SK-N-SH treated with all-trans-retinoic acid at 6 μM for 48 hours (cell line): ENCODE measurements around the gene COQ2.

Experiments used
- ATAC-seq: fragments of 200-7000 bp; cut with Tn5 transposase; 3 replicates; pipeline ENCODE4 v1.9.1; 2020; ENCODE audit warnings: mild to moderate bottlenecking, moderate library complexity
- ARNTL ChIP-seq: fragments of 450-650 bp; formaldehyde crosslinking; IDR thresholded peaks from 2 replicates; pipeline ENCODE4 v1.5.0; 2020; ENCODE audit warnings: low read depth, mild to moderate bottlenecking, moderate library complexity, borderline replicate concordance
- BACH2 ChIP-seq: fragments of 250-450 bp; sonication (Bioruptor Pico); IDR thresholded peaks from 2 replicates; pipeline ENCODE4 v1.9.0; 2021; ENCODE audit warnings: mild to moderate bottlenecking, borderline replicate concordance
- CSDC2 ChIP-seq: fragments of 250-450 bp; sonication (Bioruptor Pico); IDR thresholded peaks from 2 replicates; pipeline ENCODE4 v1.5.0; 2020; ENCODE audit warnings: mild to moderate bottlenecking, moderate library complexity
- ESRRG ChIP-seq: fragments of 250-450 bp; sonication (Bioruptor Pico); IDR thresholded peaks from 2 replicates; pipeline ENCODE4 v1.6.1; 2021; ENCODE audit warnings: mild to moderate bottlenecking
- GLIS3 ChIP-seq: fragments of 250-450 bp; sonication (Bioruptor Pico); IDR thresholded peaks from 2 replicates; pipeline ENCODE4 v1.5.0; 2020; ENCODE audit warnings: mild to moderate bottlenecking, moderate library complexity
- ISL1 ChIP-seq: fragments of 250-450 bp; sonication (Bioruptor Pico); IDR thresholded peaks from 2 replicates; pipeline ENCODE4 v2.1.2; 2022; ENCODE audit warnings: mild to moderate bottlenecking, moderate library complexity
- OSR1 ChIP-seq: fragments of 250-450 bp; sonication (Bioruptor Pico); IDR thresholded peaks from 2 replicates; pipeline ENCODE4 v1.8.0; 2022; ENCODE audit warnings: moderate library complexity, mild to moderate bottlenecking, inconsistent platforms
- PPARA ChIP-seq: fragments of 250-450 bp; sonication (Bioruptor Pico); IDR thresholded peaks from 2 replicates; pipeline ENCODE4 v1.5.0; 2020; ENCODE audit warnings: mild to moderate bottlenecking, borderline replicate concordance
- RARB ChIP-seq: fragments of 250-450 bp; sonication (Bioruptor Pico); IDR thresholded peaks from 2 replicates; pipeline ENCODE4 v1.8.0; 2021; ENCODE audit warnings: mild to moderate bottlenecking, moderate library complexity
- SNAI2 ChIP-seq: fragments of 250-450 bp; sonication (Bioruptor Pico); IDR thresholded peaks from 2 replicates; pipeline ENCODE4 v1.5.0; 2020; ENCODE audit warnings: mild to moderate bottlenecking, moderate library complexity
- TCF4 ChIP-seq: fragments of 250-450 bp; sonication (Bioruptor Pico); IDR thresholded peaks from 2 replicates; pipeline ENCODE4 v1.8.0; 2021; ENCODE audit warnings: mild to moderate bottlenecking, moderate library complexity, borderline replicate concordance
- TOX ChIP-seq: fragments of 250-450 bp; sonication (Bioruptor Pico); IDR thresholded peaks from 2 replicates; pipeline ENCODE4 v1.8.0; 2021; ENCODE audit warnings: mild to moderate bottlenecking, moderate library complexity, borderline replicate concordance
- ZC3H10 ChIP-seq: fragments of 250-450 bp; sonication (Bioruptor Pico); IDR thresholded peaks from 2 replicates; pipeline ENCODE4 v1.5.1; 2021; ENCODE audit warnings: mild to moderate bottlenecking, moderate library complexity
- ZFP3 ChIP-seq: fragments of 250-450 bp; sonication (Bioruptor Pico); IDR thresholded peaks from 2 replicates; pipeline ENCODE4 v1.5.0; 2020; ENCODE audit warnings: mild to moderate bottlenecking, moderate library complexity
- ZFP30 ChIP-seq: fragments of 450-650 bp; formaldehyde crosslinking; IDR thresholded peaks from 2 replicates; pipeline ENCODE4 v1.5.0; 2022; ENCODE audit warnings: mild to moderate bottlenecking, moderate library complexity
- ZNF565 ChIP-seq: fragments of 450-650 bp; formaldehyde crosslinking; conservative IDR thresholded peaks from 2 replicates; pipeline ENCODE4 v1.5.0; 2020; ENCODE audit warnings: low read depth, mild to moderate bottlenecking, moderate library complexity
- ZNF70 ChIP-seq: fragments of 450-650 bp; formaldehyde crosslinking; IDR thresholded peaks from 2 replicates; pipeline ENCODE4 v1.5.0; 2020; ENCODE audit warnings: mild to moderate bottlenecking, moderate library complexity
- ZNF8 ChIP-seq: fragments of 450-650 bp; formaldehyde crosslinking; IDR thresholded peaks from 2 replicates; pipeline ENCODE4 v1.5.0; 2020; ENCODE audit warnings: mild to moderate bottlenecking, moderate library complexity
- TF ChIP-seq, protein P1 (sequence below): fragments of 250-450 bp; sonication (Bioruptor Pico); IDR thresholded peaks from 2 replicates; pipeline ENCODE4 v1.8.0; 2020; ENCODE audit warnings: mild to moderate bottlenecking, moderate library complexity, borderline replicate concordance
- TF ChIP-seq, protein P2 (sequence below): fragments of 250-450 bp; sonication (Bioruptor Pico); IDR thresholded peaks from 2 replicates; pipeline ENCODE4 v1.5.1; 2020; ENCODE audit warnings: low read depth, mild to moderate bottlenecking, moderate library complexity
- TF ChIP-seq, protein P3 (sequence below): fragments of 250-450 bp; sonication (Bioruptor Pico); IDR thresholded peaks from 2 replicates; pipeline ENCODE4 v1.8.0; 2021; ENCODE audit warnings: low read depth, mild to moderate bottlenecking, moderate library complexity, borderline replicate concordance
- TF ChIP-seq, protein P4 (sequence below): fragments of 250-450 bp; sonication (Bioruptor Pico); IDR thresholded peaks from 2 replicates; pipeline ENCODE4 v1.5.1; 2021; ENCODE audit warnings: mild to moderate bottlenecking, moderate library complexity

The COQ2 gene

DNA sequence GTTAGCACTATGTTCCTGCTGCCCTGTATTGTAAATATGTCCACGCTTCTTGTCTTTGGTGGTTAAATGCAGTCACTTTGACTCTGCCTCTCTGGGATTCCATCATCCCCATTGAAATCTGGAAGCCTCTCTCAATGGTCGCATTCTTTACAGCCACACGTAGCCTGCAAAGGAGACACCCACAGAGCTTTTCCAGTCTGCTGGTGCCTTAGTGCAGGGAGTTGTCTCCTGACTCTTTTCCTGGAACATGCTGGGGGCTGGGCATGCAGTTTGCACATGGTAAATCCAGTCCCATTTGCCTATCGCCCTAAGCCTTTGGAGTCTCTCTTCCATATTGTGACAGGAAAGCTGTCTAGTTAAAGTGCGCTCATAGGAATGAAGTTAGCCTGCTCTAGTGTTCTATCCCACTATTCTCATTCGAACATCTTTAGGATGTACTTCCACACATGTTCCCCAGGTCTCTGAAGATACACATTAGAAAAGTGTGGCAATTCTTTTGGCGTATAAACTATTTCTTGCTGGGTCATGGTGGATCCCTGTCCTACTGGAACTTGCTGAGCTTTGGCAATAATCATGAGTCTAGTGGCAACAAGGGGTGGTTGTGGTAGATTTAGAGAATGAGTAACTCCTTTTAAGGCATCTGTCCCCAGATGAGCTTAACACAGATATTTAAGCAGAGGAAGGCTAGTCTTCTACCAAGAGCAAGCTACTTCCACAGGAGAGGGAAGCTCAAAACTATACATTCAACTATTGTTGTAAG lies 33.7 kb downstream of the COQ2 start:
- TF ChIP-seq, protein P1, sequence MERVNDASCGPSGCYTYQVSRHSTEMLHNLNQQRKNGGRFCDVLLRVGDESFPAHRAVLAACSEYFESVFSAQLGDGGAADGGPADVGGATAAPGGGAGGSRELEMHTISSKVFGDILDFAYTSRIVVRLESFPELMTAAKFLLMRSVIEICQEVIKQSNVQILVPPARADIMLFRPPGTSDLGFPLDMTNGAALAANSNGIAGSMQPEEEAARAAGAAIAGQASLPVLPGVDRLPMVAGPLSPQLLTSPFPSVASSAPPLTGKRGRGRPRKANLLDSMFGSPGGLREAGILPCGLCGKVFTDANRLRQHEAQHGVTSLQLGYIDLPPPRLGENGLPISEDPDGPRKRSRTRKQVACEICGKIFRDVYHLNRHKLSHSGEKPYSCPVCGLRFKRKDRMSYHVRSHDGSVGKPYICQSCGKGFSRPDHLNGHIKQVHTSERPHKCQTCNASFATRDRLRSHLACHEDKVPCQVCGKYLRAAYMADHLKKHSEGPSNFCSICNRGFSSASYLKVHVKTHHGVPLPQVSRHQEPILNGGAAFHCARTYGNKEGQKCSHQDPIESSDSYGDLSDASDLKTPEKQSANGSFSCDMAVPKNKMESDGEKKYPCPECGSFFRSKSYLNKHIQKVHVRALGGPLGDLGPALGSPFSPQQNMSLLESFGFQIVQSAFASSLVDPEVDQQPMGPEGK (CRISPR knock-in tag) = no peak
- no peak for TF ChIP-seq TOX (CRISPR knock-in tag)
- no peak for TF ChIP-seq ZNF565 (CRISPR knock-in tag)
- no peak for TF ChIP-seq TCF4 (CRISPR knock-in tag)
- no peak for TF ChIP-seq SNAI2
- ATAC-seq = no peak

DNA sequence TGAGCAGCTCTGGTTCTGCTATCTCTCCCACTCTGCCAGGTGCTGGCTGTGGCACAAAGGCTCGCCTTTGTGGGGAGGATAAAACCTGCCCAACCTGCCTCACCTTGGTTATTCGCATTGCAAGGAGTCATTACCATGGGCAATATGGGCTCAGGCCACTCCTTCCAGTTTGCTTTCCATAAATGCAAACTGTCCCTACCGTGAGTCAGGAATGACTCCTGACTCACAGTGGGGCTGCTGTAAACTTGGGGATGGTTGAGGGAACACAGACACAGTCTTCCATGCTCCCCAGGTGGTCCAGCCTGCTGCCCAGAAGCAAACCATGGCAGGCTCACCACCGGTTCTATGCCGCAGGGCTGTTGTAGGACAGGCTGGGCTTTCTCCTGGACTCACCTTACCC lies 36.1 kb downstream of the COQ2 start:
- no peak for ATAC-seq
- no peak for TF ChIP-seq BACH2 (CRISPR knock-in tag)
- no peak for TF ChIP-seq ZNF70 (CRISPR knock-in tag)
- TF ChIP-seq ZFP3 (CRISPR knock-in tag) = no peak
- no peak for TF ChIP-seq ESRRG (CRISPR knock-in tag)
- TF ChIP-seq ISL1 (CRISPR knock-in tag) = no peak
- TF ChIP-seq, protein P1 (CRISPR knock-in tag) = no peak
- no peak for TF ChIP-seq CSDC2 (CRISPR knock-in tag)

DNA sequence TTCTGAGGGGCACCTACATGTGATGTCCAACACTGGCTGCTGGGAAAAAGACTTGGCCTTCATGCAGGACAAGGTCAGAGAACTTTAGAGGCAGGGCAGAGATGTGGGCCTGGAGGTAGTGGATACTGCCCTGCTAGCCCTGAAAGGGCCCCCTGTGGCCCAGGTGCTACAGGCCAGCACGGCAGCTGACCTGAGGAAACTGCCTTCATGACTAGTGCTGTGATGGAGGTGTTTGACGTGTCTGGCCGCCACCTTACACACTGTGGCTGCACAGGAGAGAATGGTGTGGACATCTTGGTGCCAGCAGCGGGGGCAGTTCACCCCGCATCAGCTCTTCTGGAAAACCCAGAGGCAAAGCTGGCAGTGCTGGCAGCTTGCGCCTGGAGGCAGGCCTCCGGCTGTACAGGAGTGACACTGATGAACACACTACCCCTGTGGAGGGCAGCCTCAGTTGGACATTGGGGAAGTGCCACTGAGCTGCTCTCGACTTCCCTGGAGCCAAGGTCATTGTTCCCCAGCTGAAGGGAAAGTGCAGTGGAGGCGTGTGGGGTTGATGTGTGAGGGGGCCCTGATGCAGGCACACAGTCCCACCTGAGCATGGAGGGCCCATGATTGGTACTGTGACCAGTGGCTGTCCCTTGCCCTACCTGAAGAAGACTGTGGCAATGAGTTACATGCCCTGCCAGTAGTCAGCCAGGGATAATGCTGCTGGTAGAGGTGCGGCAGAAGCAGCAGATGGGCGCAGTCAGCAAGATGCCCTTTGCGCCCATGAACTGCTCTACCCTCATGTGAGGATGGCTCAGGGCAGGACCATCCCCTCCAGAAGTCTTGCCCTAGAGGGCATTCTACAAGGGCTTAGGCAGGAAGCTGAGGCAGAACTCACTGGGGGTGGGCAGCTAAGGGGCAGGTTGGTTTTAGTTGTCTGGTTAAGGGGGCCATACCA lies 36.9 kb downstream of the COQ2 start:
- TF ChIP-seq, protein P1 (CRISPR knock-in tag) = no peak
- TF ChIP-seq, protein P2, sequence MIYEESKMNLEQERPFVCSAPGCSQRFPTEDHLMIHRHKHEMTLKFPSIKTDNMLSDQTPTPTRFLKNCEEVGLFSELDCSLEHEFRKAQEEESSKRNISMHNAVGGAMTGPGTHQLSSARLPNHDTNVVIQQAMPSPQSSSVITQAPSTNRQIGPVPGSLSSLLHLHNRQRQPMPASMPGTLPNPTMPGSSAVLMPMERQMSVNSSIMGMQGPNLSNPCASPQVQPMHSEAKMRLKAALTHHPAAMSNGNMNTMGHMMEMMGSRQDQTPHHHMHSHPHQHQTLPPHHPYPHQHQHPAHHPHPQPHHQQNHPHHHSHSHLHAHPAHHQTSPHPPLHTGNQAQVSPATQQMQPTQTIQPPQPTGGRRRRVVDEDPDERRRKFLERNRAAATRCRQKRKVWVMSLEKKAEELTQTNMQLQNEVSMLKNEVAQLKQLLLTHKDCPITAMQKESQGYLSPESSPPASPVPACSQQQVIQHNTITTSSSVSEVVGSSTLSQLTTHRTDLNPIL (CRISPR knock-in tag) = no peak
- no peak for TF ChIP-seq ISL1 (CRISPR knock-in tag)
- TF ChIP-seq, protein P3, sequence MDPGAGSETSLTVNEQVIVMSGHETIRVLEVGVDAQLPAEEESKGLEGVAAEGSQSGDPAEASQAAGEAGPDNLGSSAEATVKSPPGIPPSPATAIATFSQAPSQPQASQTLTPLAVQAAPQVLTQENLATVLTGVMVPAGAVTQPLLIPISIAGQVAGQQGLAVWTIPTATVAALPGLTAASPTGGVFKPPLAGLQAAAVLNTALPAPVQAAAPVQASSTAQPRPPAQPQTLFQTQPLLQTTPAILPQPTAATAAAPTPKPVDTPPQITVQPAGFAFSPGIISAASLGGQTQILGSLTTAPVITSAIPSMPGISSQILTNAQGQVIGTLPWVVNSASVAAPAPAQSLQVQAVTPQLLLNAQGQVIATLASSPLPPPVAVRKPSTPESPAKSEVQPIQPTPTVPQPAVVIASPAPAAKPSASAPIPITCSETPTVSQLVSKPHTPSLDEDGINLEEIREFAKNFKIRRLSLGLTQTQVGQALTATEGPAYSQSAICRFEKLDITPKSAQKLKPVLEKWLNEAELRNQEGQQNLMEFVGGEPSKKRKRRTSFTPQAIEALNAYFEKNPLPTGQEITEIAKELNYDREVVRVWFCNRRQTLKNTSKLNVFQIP = no peak
- TF ChIP-seq ZNF8 (CRISPR knock-in tag) = no peak
- TF ChIP-seq ESRRG (CRISPR knock-in tag) = no peak
- TF ChIP-seq ZFP30 (CRISPR knock-in tag) = no peak
- TF ChIP-seq TOX (CRISPR knock-in tag) = no peak
- TF ChIP-seq GLIS3 (CRISPR knock-in tag) = no peak
- TF ChIP-seq TCF4 (CRISPR knock-in tag) = no peak
- TF ChIP-seq SNAI2 = no peak
- no peak for TF ChIP-seq RARB (CRISPR knock-in tag)
- TF ChIP-seq, protein P4, sequence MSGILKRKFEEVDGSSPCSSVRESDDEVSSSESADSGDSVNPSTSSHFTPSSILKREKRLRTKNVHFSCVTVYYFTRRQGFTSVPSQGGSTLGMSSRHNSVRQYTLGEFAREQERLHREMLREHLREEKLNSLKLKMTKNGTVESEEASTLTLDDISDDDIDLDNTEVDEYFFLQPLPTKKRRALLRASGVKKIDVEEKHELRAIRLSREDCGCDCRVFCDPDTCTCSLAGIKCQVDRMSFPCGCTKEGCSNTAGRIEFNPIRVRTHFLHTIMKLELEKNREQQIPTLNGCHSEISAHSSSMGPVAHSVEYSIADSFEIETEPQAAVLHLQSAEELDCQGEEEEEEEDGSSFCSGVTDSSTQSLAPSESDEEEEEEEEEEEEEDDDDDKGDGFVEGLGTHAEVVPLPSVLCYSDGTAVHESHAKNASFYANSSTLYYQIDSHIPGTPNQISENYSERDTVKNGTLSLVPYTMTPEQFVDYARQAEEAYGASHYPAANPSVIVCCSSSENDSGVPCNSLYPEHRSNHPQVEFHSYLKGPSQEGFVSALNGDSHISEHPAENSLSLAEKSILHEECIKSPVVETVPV (CRISPR knock-in tag) = no peak
- no peak for TF ChIP-seq ARNTL (CRISPR knock-in tag)
- no peak for TF ChIP-seq ZNF70 (CRISPR knock-in tag)
- no peak for TF ChIP-seq ZNF565 (CRISPR knock-in tag)
- TF ChIP-seq OSR1 (CRISPR knock-in tag) = no peak
- TF ChIP-seq ZFP3 (CRISPR knock-in tag) = no peak
- no peak for TF ChIP-seq ZC3H10 (CRISPR knock-in tag)
- no peak for TF ChIP-seq PPARA (CRISPR knock-in tag)
- ATAC-seq = no peak; the same call in 2 of the 3 replicates
